Measurements from ENCODE around the gene DAAM2.

Gene DAAM2

GRCh38 chr6:39769012-39769411, 23.2 kb upstream of the DAAM2 start:
- Histone ChIP-seq H3K27ac (ENCODE audit: low read length) (no peak overlapping the region), H3K9ac (ENCODE audit: low read length in 2 of 2) (no peak overlapping the region), H3K27me3 (ENCODE audit: control insufficient read depth in 1 of 2, insufficient read depth in 2 of 2, low read length in 2 of 2) (no peaks in the 10 kb centered on the region), H3K4me3 (ENCODE audit: low read length in 2 of 2) (no peak overlapping the region), H3K9me3 (ENCODE audit: control insufficient read depth in 2 of 2, low read length in 2 of 2) (no peaks in the 10 kb centered on the region), H3K4me1 (ENCODE audit: control insufficient read depth, insufficient read depth, low read length) (peaks cover 30% of the 10 kb centered on the region), H3K36me3 (ENCODE audit: control insufficient read depth in 2 of 2, insufficient read depth in 2 of 2, low read length in 2 of 2) (no peaks in the 10 kb centered on the region)

GRCh38 chr6:39770446-39770845, 21.7 kb upstream of the DAAM2 start:
- H3K36me3 ChIP-seq (ENCODE audit: control insufficient read depth in 2 of 2, insufficient read depth in 2 of 2, low read length in 2 of 2), result no peaks in the 10 kb centered on the region
- no peak overlapping the region for H3K9ac ChIP-seq (ENCODE audit: low read length in 2 of 2)
- no peak overlapping the region for H3K4me3 ChIP-seq (ENCODE audit: low read length in 2 of 2)
- no peaks in the 10 kb centered on the region for H3K27me3 ChIP-seq (ENCODE audit: control insufficient read depth in 1 of 2, insufficient read depth in 2 of 2, low read length in 2 of 2)
- no peak overlapping the region for H3K27ac ChIP-seq (ENCODE audit: low read length)
- H3K9me3 ChIP-seq (ENCODE audit: control insufficient read depth in 2 of 2, low read length in 2 of 2), result no peaks in the 10 kb centered on the region
- peaks cover 34% of the 10 kb centered on the region for H3K4me1 ChIP-seq (ENCODE audit: control insufficient read depth, insufficient read depth, low read length)

- Histone ChIP-seq H3K9ac (ENCODE audit: low read length in 2 of 2) (no peak overlapping the region), H3K9me3 (ENCODE audit: control insufficient read depth in 2 of 2, low read length in 2 of 2) (no peaks in the 10 kb centered on the region), H3K4me3 (ENCODE audit: low read length in 2 of 2) (no peak overlapping the region), H3K27ac (ENCODE audit: low read length) (peak overlapping the region; percentile 58), H3K4me1 (ENCODE audit: control insufficient read depth, insufficient read depth, low read length) (peaks cover 41% of the 10 kb centered on the region), H3K36me3 (ENCODE audit: control insufficient read depth in 2 of 2, insufficient read depth in 2 of 2, low read length in 2 of 2) (no peaks in the 10 kb centered on the region), H3K27me3 (ENCODE audit: control insufficient read depth in 1 of 2, insufficient read depth in 2 of 2, low read length in 2 of 2) (no peaks in the 10 kb centered on the region)
Measured at GRCh38 chr6:39772559-39773273, 19.5 kb upstream of the DAAM2 start.

- peak overlapping the region; percentile 58 for H3K27ac ChIP-seq (ENCODE audit: low read length)
- no peaks in the 10 kb centered on the region for H3K9me3 ChIP-seq (ENCODE audit: control insufficient read depth in 2 of 2, low read length in 2 of 2)
- peaks cover 52% of the 10 kb centered on the region for H3K4me1 ChIP-seq (ENCODE audit: control insufficient read depth, insufficient read depth, low read length)
- no peaks in the 10 kb centered on the region for H3K36me3 ChIP-seq (ENCODE audit: control insufficient read depth in 2 of 2, insufficient read depth in 2 of 2, low read length in 2 of 2)
- H3K4me3 ChIP-seq (ENCODE audit: low read length in 2 of 2), result no peak overlapping the region
- H3K9ac ChIP-seq (ENCODE audit: low read length in 2 of 2), result no peak overlapping the region
- H3K27me3 ChIP-seq (ENCODE audit: control insufficient read depth in 1 of 2, insufficient read depth in 2 of 2, low read length in 2 of 2), result no peaks in the 10 kb centered on the region
Measured at GRCh38 chr6:39773782-39774181, 18.4 kb upstream of the DAAM2 start.

- no peak overlapping the region for H3K9ac ChIP-seq (ENCODE audit: low read length in 2 of 2)
- H3K27ac ChIP-seq (ENCODE audit: low read length), result no peak overlapping the region
- no peaks in the 10 kb centered on the region for H3K36me3 ChIP-seq (ENCODE audit: control insufficient read depth in 2 of 2, insufficient read depth in 2 of 2, low read length in 2 of 2)
- H3K27me3 ChIP-seq (ENCODE audit: control insufficient read depth in 1 of 2, insufficient read depth in 2 of 2, low read length in 2 of 2), result no peaks in the 10 kb centered on the region
- H3K4me1 ChIP-seq (ENCODE audit: control insufficient read depth, insufficient read depth, low read length), result peaks cover 41% of the 10 kb centered on the region
- H3K4me3 ChIP-seq (ENCODE audit: low read length in 2 of 2), result no peak overlapping the region
- no peaks in the 10 kb centered on the region for H3K9me3 ChIP-seq (ENCODE audit: control insufficient read depth in 2 of 2, low read length in 2 of 2)
Measured at GRCh38 chr6:39776581-39776980, 15.6 kb upstream of the DAAM2 start.

- peak overlapping the region in 1 of 2 donors; percentile 15 for H3K4me3 ChIP-seq (ENCODE audit: low read length in 2 of 2)
- H3K4me1 ChIP-seq (ENCODE audit: control insufficient read depth, insufficient read depth, low read length), result peaks cover 41% of the 10 kb centered on the region
- H3K36me3 ChIP-seq (ENCODE audit: control insufficient read depth in 2 of 2, insufficient read depth in 2 of 2, low read length in 2 of 2), result no peaks in the 10 kb centered on the region
- H3K9ac ChIP-seq (ENCODE audit: low read length in 2 of 2), result peak overlapping the region in 1 of 2 donors; percentile 5
- peak overlapping the region; percentile 60 for H3K27ac ChIP-seq (ENCODE audit: low read length)
- H3K27me3 ChIP-seq (ENCODE audit: control insufficient read depth in 1 of 2, insufficient read depth in 2 of 2, low read length in 2 of 2), result no peaks in the 10 kb centered on the region
- H3K9me3 ChIP-seq (ENCODE audit: control insufficient read depth in 2 of 2, low read length in 2 of 2), result no peaks in the 10 kb centered on the region
Measured at GRCh38 chr6:39777218-39777617, 15.0 kb upstream of the DAAM2 start.

GRCh38 chr6:39777661-39778060, 14.5 kb upstream of the DAAM2 start:
- Histone ChIP-seq H3K9ac (ENCODE audit: low read length in 2 of 2) (no peak overlapping the region), H3K27ac (ENCODE audit: low read length) (peak overlapping the region; percentile 60), H3K27me3 (ENCODE audit: control insufficient read depth in 1 of 2, insufficient read depth in 2 of 2, low read length in 2 of 2) (no peaks in the 10 kb centered on the region), H3K4me1 (ENCODE audit: control insufficient read depth, insufficient read depth, low read length) (peaks cover 41% of the 10 kb centered on the region), H3K4me3 (ENCODE audit: low read length in 2 of 2) (peak overlapping the region in 1 of 2 donors; percentile 15), H3K36me3 (ENCODE audit: control insufficient read depth in 2 of 2, insufficient read depth in 2 of 2, low read length in 2 of 2) (no peaks in the 10 kb centered on the region), H3K9me3 (ENCODE audit: control insufficient read depth in 2 of 2, low read length in 2 of 2) (no peaks in the 10 kb centered on the region)

- no peaks in the 10 kb centered on the region for H3K9me3 ChIP-seq (ENCODE audit: control insufficient read depth in 2 of 2, low read length in 2 of 2)
- H3K4me3 ChIP-seq (ENCODE audit: low read length in 2 of 2), result peak overlapping the region in 1 of 2 donors; percentile 40
- peak overlapping the region in 1 of 2 donors; percentile 36 for H3K9ac ChIP-seq (ENCODE audit: low read length in 2 of 2)
- no peaks in the 10 kb centered on the region for H3K36me3 ChIP-seq (ENCODE audit: control insufficient read depth in 2 of 2, insufficient read depth in 2 of 2, low read length in 2 of 2)
- peak overlapping the region; percentile 60 for H3K27ac ChIP-seq (ENCODE audit: low read length)
- H3K27me3 ChIP-seq (ENCODE audit: control insufficient read depth in 1 of 2, insufficient read depth in 2 of 2, low read length in 2 of 2), result no peaks in the 10 kb centered on the region
- H3K4me1 ChIP-seq (ENCODE audit: control insufficient read depth, insufficient read depth, low read length), result peaks cover 31% of the 10 kb centered on the region
Measured at GRCh38 chr6:39778581-39779255, 13.5 kb upstream of the DAAM2 start.

GRCh38 chr6:39785281-39785680, 6.9 kb upstream of the DAAM2 start:
- Histone ChIP-seq H3K27ac (ENCODE audit: low read length) (no peak overlapping the region), H3K9me3 (ENCODE audit: control insufficient read depth in 2 of 2, low read length in 2 of 2) (no peaks in the 10 kb centered on the region), H3K4me3 (ENCODE audit: low read length in 2 of 2) (no peak overlapping the region), H3K9ac (ENCODE audit: low read length in 2 of 2) (no peak overlapping the region), H3K27me3 (ENCODE audit: control insufficient read depth in 1 of 2, insufficient read depth in 2 of 2, low read length in 2 of 2) (no peaks in the 10 kb centered on the region), H3K4me1 (ENCODE audit: control insufficient read depth, insufficient read depth, low read length) (peaks cover 3% of the 10 kb centered on the region), H3K36me3 (ENCODE audit: control insufficient read depth in 2 of 2, insufficient read depth in 2 of 2, low read length in 2 of 2) (no peaks in the 10 kb centered on the region)

- no peak overlapping the region for H3K27ac ChIP-seq (ENCODE audit: low read length)
- no peaks in the 10 kb centered on the region for H3K27me3 ChIP-seq (ENCODE audit: control insufficient read depth in 1 of 2, insufficient read depth in 2 of 2, low read length in 2 of 2)
- no peak overlapping the region for H3K4me3 ChIP-seq (ENCODE audit: low read length in 2 of 2)
- no peak overlapping the region for H3K9ac ChIP-seq (ENCODE audit: low read length in 2 of 2)
- no peaks in the 10 kb centered on the region for H3K9me3 ChIP-seq (ENCODE audit: control insufficient read depth in 2 of 2, low read length in 2 of 2)
- peaks cover 11% of the 10 kb centered on the region for H3K4me1 ChIP-seq (ENCODE audit: control insufficient read depth, insufficient read depth, low read length)
- H3K36me3 ChIP-seq (ENCODE audit: control insufficient read depth in 2 of 2, insufficient read depth in 2 of 2, low read length in 2 of 2), result no peaks in the 10 kb centered on the region
Measured at GRCh38 chr6:39786649-39787048, 5.5 kb upstream of the DAAM2 start.

GRCh38 chr6:39787322-39787721, 4.9 kb upstream of the DAAM2 start:
- Histone ChIP-seq H3K4me3 (ENCODE audit: low read length in 2 of 2) (no peak overlapping the region), H3K27ac (ENCODE audit: low read length) (no peak overlapping the region), H3K9me3 (ENCODE audit: control insufficient read depth in 2 of 2, low read length in 2 of 2) (no peaks in the 10 kb centered on the region), H3K4me1 (ENCODE audit: control insufficient read depth, insufficient read depth, low read length) (peaks cover 17% of the 10 kb centered on the region), H3K36me3 (ENCODE audit: control insufficient read depth in 2 of 2, insufficient read depth in 2 of 2, low read length in 2 of 2) (no peaks in the 10 kb centered on the region), H3K9ac (ENCODE audit: low read length in 2 of 2) (no peak overlapping the region), H3K27me3 (ENCODE audit: control insufficient read depth in 1 of 2, insufficient read depth in 2 of 2, low read length in 2 of 2) (no peaks in the 10 kb centered on the region)
